Stimulated activated CD4-positive, alpha-beta T cell treated with anti-CD3 and anti-CD28 coated beads, Interleukin-15, amount 100 ng/mL, for 1 hour (primary cell): ENCODE results near the gene SNX25.
"Not testable (repeated sequence)": the region's sequence is repeated elsewhere in the genome, so short reads cannot be mapped to it uniquely, and the experiment has no call there.

ENCODE experiments used
- DNase-seq, 2 donors: peaks; one replicate each; pipeline ENCODE4 v3.0.0-alpha.2; 2020; ENCODE audit warnings: low read depth in 1 of 2, low spot score in 1 of 2

The SNX25 gene

DNA sequence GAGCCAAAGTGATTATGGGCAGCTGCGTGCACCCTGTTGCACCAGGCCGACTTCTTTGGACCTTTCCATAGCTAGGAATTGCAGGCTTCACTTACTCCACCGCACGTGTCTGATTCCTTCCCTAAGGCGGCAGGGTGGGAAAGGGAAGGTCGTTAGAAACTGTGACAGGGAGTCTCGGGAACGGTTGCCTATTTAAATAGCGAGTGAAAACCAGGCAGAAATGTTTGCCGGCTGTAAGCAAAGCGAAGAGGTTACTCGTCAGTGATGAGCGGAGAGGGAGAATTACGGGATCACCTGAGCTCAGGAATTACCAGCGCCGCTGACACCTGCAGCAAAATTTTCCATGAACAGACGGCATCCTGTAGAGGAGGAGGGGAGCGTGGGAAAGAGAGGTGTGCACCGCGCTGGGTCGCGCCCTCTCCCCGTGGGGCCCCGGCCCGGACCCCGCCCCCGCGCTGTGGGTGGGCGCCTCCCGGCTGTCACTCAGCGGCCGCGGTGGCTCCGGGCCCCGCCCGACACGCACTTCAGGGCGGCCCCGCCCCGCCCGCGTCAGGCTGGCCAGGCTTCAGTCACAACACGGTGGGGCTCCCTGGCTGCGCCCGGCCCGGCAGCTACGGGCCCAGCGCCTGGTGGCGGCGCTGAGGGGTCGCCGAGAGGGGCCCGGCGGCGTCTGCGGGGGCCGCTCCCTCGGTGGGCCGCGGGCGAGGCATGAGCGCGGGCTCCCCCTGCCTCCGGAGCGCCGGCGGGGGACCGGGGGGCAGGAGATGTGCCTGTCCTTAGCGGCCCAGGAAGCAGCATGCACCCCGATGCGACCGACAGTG, at the start of gene SNX25:
SNX25 (plus strand) TSS at position 568 of the 821 bp plus-strand sequence; CDS start at position 797, 229 bp downstream.
- DNase-seq, result peak; percentile 72 to 84

GRCh38 chr4:185165605-185166063, 43.8 kb upstream of the SNX25 start:
- no peak for DNase-seq

DNA sequence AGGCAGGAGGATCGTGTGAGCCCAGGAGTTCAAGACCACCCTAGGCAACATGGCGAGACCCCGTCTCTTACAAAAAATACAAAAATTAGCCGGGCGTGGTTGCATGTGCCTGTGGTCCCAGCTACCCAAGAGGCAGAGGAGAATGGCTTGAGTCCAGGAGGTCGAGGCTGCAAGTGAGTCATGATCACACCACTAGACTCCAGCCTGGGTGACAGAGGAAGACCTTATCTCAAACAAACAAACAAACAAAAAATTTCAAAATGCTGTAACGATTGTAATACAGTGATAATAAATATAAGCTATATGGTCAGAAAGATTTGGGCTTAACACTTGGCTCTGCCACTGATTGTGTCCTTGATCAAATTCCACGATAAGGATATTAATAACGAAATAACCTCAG, 42.2 kb upstream of the SNX25 start:
- DNase-seq, result no peak

GRCh38 chr4:185171373-185172071, 37.9 kb upstream of the SNX25 start:
- no peak for DNase-seq

DNA sequence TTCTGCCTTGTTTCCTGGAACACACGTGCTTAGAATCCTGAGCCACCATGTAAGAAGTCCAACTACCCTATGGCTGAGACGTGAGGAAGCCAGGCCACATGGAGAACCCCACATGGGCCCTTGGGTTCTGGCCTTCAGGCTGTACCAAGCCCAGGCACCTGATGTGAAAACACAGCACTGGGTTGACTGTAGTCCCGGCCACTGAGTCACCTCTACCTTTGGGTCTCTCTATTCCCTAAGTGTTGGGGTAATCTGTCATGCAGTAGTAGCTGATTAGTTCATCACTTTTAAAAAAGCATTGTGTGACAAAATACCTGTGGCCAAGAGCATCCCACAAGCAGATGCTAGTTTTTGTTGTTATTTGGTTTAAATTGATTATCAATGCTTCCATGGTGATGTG, 29.9 kb upstream of the SNX25 start:
- DNase-seq, result no peak

DNA sequence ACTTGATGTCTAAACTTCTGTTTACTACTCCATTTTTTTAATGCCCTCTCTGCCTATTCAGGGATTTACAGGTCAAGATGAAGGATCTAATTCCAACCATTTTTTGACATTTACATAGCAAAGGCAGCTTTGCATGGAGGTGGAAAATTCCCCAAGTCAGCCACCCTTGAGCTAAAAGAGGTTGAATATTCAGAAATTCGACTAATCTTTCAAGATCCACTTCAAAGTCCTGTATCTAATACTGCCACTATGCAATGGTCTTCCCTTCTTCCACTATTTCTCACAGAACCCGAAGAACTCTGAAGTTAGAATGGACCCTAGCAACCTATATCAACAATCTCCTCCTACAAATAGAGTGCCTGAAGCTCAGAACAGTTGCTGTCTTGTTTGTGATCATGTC, 27.2 kb upstream of the SNX25 start:
- DNase-seq, result no peak

GRCh38 chr4:185183622-185184281, 25.6 kb upstream of the SNX25 start:
- peak; percentile 19 to 39 for DNase-seq

GRCh38 chr4:185186769-185187168, 22.6 kb upstream of the SNX25 start:
- DNase-seq, result no peak

- DNase-seq, result no peak
Observed at GRCh38 chr4:185189606-185190305, 19.6 kb upstream of the SNX25 start.

GRCh38 chr4:185190306-185190856, 19.0 kb upstream of the SNX25 start:
- no peak for DNase-seq

GRCh38 chr4:185192059-185192458, 17.3 kb upstream of the SNX25 start:
- no peak for DNase-seq

GRCh38 chr4:185194924-185195888, 14.2 kb upstream of the SNX25 start:
- no peak for DNase-seq

DNA sequence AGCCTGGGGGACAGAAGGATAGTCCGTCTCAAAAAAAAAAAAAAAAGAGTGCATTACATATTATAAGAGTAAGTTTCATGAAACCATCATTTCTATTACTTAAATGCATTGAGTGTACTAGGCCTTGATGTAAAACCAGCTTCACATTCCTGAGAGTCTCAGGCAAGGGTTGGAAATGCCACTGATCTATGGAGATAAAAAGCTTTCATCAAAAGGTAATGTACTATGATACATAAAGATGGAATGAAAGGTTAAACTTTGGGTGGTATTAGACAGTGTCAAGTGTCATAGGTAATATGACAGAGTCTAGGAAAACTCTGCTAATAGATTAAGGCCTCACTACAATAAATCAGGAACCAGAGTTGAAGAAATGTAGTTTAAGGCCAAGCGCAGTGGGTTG, 13.0 kb upstream of the SNX25 start:
- DNase-seq, result no peak

DNA sequence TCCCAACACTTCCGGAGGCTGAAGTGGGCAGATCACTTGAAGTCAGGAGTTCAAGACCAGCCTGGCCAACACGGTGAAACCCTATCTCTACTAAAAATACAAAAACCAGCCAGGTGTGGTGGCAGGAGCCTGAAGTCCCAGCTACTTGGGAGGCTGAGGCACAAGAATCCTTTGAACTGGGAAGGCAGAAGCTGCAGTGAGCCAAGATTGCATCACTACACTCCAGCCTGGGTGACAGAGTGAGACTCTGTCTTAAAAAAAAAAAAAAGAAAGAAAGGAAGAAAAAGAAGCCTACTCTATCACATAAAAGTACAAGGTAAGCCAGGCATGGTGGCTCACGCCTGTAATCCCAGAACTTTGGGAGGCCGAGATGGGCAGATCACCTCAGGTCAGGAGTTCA, 11.2 kb upstream of the SNX25 start:
- DNase-seq, result not testable (repeated sequence)

DNA sequence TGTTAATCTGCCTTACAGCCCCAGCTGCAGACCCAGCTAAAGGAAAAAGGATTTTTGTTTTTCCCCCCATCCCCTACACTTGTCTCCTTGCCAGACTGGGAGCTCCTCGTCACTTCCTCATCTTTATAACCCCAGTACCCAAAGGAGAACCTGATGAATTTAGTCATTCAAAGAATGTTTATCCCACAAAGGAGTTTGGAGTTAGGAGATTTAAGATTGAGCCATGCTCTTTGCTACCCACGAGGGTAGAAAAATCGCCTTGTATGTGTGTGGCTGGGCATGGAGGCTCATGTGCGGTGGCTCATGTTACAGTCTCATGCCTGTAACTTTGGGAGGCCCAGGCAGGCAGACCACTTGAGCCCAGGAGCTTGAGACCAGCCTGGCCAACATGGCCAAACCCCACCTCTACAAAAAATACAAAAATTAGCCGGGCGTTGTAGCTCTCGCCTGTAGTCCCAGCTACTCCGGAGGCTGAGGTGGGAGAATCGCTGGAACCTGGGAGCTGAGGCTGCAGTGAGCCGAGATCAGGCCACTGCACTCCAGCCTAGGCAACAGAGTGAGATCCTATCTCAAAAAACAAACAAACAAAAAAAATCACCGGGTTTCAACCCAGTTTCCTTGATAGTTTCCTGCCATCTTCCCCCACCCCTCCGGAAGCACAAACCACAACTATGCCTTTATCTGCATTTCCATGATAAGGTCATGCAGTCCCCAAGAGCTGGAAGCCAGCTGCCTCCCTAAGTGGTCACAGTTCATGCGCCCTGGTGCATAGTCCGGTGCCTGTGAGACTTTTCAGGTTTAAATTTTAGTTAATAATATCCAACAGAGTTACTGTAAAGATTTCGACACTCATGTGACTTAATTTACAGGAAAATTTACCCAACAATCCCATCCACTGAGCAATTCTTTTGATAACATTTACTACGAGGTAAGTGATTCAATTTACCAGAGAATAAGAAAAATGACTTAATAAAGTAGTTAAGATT, 7.1 kb upstream of the SNX25 start:
- no peak for DNase-seq

GRCh38 chr4:185202984-185203485, 6.4 kb upstream of the SNX25 start:
- DNase-seq, result no peak

DNA sequence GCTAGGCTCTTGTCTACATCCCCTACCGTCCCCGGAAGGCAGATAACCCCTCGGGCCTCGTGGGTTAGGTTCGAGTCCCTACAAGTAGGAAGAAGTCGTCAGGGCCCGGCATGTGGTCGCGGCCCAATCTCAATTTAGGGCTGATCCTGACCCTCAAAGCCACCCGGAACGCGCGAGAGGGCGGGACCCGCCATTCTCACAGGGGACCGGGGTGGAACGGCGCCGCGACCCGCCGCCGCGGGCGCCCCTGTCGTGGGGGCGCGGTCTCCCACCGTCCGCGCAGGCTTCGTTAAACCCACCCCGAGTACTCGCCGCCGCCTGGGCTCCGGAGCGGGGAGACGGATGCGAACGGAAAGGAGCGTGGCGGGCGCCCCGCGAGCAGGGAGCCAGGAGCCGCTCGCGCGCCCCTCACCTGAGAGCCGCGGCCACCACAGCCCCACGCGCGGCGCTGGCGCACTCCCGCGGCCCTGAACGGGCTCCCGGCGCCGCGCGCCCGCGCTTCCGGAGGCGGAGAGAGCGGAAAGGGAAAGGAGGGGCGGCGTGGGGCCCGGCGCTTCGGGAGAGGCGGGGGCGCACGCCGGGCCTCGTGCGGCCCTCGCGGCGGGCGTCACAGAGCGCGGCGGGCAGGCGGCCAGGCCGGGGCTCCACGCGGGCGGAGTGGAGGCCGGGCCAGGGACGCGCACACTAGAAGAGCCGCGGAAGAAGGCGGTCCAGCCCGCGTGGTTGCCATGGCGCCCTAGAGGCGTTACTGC, 5.7 kb upstream of the SNX25 start, which contains the start of gene CFAP97:
CFAP97 (minus strand) TSS at position 515 of the 752 bp plus-strand sequence. CDS start 12,804 bp downstream, outside the sequence.
- DNase-seq, result peak; percentile 57 to 73
